ENCODE results near the gene ST6GALNAC3.

ST6GALNAC3 gene

GRCh38 chr1:76682138-76682537 lies 607.6 kb downstream of the ST6GALNAC3 start:
- no peaks in the 10 kb centered on the region for H3K4me1 ChIP-seq (ENCODE audit: control insufficient read depth, insufficient read depth, low read length, poor library complexity, severe bottlenecking)
- no peaks in the 10 kb centered on the region for H3K36me3 ChIP-seq (ENCODE audit: control insufficient read depth, insufficient read depth, low read length)
- H3K9me3 ChIP-seq (ENCODE audit: control insufficient read depth, low read length): no peaks in the 10 kb centered on the region
- H3K27ac ChIP-seq (ENCODE audit: insufficient read depth, low read length, poor library complexity, severe bottlenecking): no peak overlapping the region
- no peaks in the 10 kb centered on the region for H3K27me3 ChIP-seq (replicated peaks; ENCODE audit: control insufficient read depth, insufficient read depth, low read length, poor library complexity, severe bottlenecking)
- H3K4me3 ChIP-seq (ENCODE audit: insufficient read depth, low read depth, low read length, poor library complexity, severe bottlenecking): no peak overlapping the region
- no peak for DNase-seq

All from effector memory CD4-positive, alpha-beta T cell (primary cell).